HFFc6 (cell line): ENCODE results near the gene PDE6G. TPM values are rescaled to one million over a fixed set of nuclear protein-coding genes. Genes with fewer than 3 reads are reported as not detected.

ENCODE experiments used
- DNase-seq: peaks from one replicate; pipeline ENCODE4 v3.0.0-alpha.2; 2018
- H3K27ac Mint-ChIP-seq: 2 replicates; pipeline ENCODE4 v1.8.0; 2020; ENCODE audit warnings: mild to moderate bottlenecking, mixed read lengths
- H3K27me3 Mint-ChIP-seq: 2 replicates; pipeline ENCODE4 v1.8.0; 2021; ENCODE audit warnings: mild to moderate bottlenecking, moderate library complexity, mixed read lengths; ENCODE audit not compliant: insufficient read depth
- H3K36me3 Mint-ChIP-seq: 2 replicates; pipeline ENCODE4 v1.8.0; 2021; ENCODE audit warnings: low read depth, mixed read lengths
- H3K4me1 Mint-ChIP-seq: 2 replicates; pipeline ENCODE4 v1.8.0; 2020; ENCODE audit warnings: low read depth, mixed read lengths
- H3K4me3 Mint-ChIP-seq: 2 replicates; pipeline ENCODE4 v1.8.0; 2020; ENCODE audit warnings: mild to moderate bottlenecking, moderate library complexity, mixed read lengths
- H3K9me3 Mint-ChIP-seq: 2 replicates; pipeline ENCODE4 v1.8.0; 2020; ENCODE audit warnings: mild to moderate bottlenecking, mixed read lengths
- CTCF ChIP-seq: fragments of 200-600 bp; sonication (generic); IDR thresholded peaks from 2 replicates; pipeline ENCODE4 v1.5.0; 2021; ENCODE audit warnings: antibody characterized with exemption, mild to moderate bottlenecking
- total RNA-seq, 6 experiments: library from RNA; stranded (reverse); fragmentation: NEBNext Ultra II Directional; extraction: Animal tissue kit (Norgen Biotek cat#: 25700); gene quantifications; 2 replicates in 1 of 6; 3 replicates in 5 of 6; pipeline ENCODE4 v1.2.3, GENCODE V29; 2021

Gene PDE6G
- total RNA-seq, 6 experiments from 2014 or later = 0.37 to 0.76 (median 0.57) TPM; not detected in 1

GRCh38 chr17:81638683-81639082 is 17.7 kb downstream of the PDE6G start:
- no peaks in the 10 kb centered on the region; the same call in 1 of the 2 replicates for H3K27me3 Mint-ChIP-seq
- H3K4me3 Mint-ChIP-seq = no peak overlapping the region; the same call in 1 of the 2 replicates
- H3K27ac Mint-ChIP-seq = no peak overlapping the region

GRCh38 chr17:81636505-81637288 is 19.6 kb downstream of the PDE6G start, which contains the start of the genes NPLOC4 and TSPAN10:
Gene NPLOC4, minus strand, starts transcription at chr17:81637112. Its CDS starts 182 bp downstream, at chr17:81636930.
Gene TSPAN10, plus strand, starts transcription at chr17:81637196. Its CDS starts 5,217 bp downstream, at chr17:81642413.
- Mint-ChIP-seq H3K36me3 (peaks cover 10% of the 10 kb centered on the region), H3K4me3 (peak within 1 kb of the TSS; percentile 94), H3K9me3 (no peaks in the 10 kb centered on the region), H3K27me3 (no peaks in the 10 kb centered on the region; the same call in 1 of the 2 replicates), H3K4me1 (peaks cover 38% of the 10 kb centered on the region), H3K27ac (peak within 1 kb of the TSS; percentile 92)
- DNase-seq = peak; percentile 67
- no peak for TF ChIP-seq CTCF

More at GRCh38 chr17:81638683-81639082, 17.7 kb downstream of the PDE6G start:
- H3K4me1 Mint-ChIP-seq = peaks cover 39% of the 10 kb centered on the region
- DNase-seq = no peak
- H3K9me3 Mint-ChIP-seq = no peaks in the 10 kb centered on the region
- peaks cover 9% of the 10 kb centered on the region for H3K36me3 Mint-ChIP-seq
- TF ChIP-seq CTCF = no peak

- H3K27me3 Mint-ChIP-seq = no peaks in the 10 kb centered on the region; the same call in 1 of the 2 replicates
- DNase-seq = peak; percentile 61
- H3K4me1 Mint-ChIP-seq = peaks cover 32% of the 10 kb centered on the region
- H3K4me3 Mint-ChIP-seq = peak overlapping the region; percentile 94
- peak overlapping the region; percentile 92 for H3K27ac Mint-ChIP-seq
- H3K9me3 Mint-ChIP-seq = no peaks in the 10 kb centered on the region
- H3K36me3 Mint-ChIP-seq = peaks cover 14% of the 10 kb centered on the region
- no peak for TF ChIP-seq CTCF
Measured at GRCh38 chr17:81635973-81636504, 20.3 kb downstream of the PDE6G start.

GRCh38 chr17:81635431-81635830 is 20.9 kb downstream of the PDE6G start:
- Mint-ChIP-seq H3K27ac (peak overlapping the region; percentile 92), H3K4me1 (peaks cover 30% of the 10 kb centered on the region), H3K4me3 (peak overlapping the region; percentile 94), H3K36me3 (peaks cover 14% of the 10 kb centered on the region), H3K9me3 (no peaks in the 10 kb centered on the region), H3K27me3 (no peaks in the 10 kb centered on the region; the same call in 1 of the 2 replicates)
- no peak for DNase-seq
- no peak for TF ChIP-seq CTCF

GRCh38 chr17:81631482-81631881 is 24.9 kb downstream of the PDE6G start:
- TF ChIP-seq CTCF = no peak
- Mint-ChIP-seq H3K4me3 (no peak overlapping the region), H3K27me3 (no peaks in the 10 kb centered on the region; the same call in 1 of the 2 replicates), H3K36me3 (peaks cover 23% of the 10 kb centered on the region), H3K4me1 (peaks cover 15% of the 10 kb centered on the region), H3K27ac (no peak overlapping the region), H3K9me3 (no peaks in the 10 kb centered on the region)
- no peak for DNase-seq
